HG03095 (cell line): ENCODE data around the gene DLG5.
"Not testable (repeated sequence)": the region's sequence is repeated elsewhere in the genome, so short reads cannot be mapped to it uniquely, and the experiment has no call there.

Experiments
- ATAC-seq: cut with Tn5 transposase; IDR thresholded peaks from one replicate; pipeline ENCODE4 v1.9.1; 2021; ENCODE audit warnings: moderate library complexity; ENCODE audit not compliant: unreplicated experiment

DLG5 gene

DNA sequence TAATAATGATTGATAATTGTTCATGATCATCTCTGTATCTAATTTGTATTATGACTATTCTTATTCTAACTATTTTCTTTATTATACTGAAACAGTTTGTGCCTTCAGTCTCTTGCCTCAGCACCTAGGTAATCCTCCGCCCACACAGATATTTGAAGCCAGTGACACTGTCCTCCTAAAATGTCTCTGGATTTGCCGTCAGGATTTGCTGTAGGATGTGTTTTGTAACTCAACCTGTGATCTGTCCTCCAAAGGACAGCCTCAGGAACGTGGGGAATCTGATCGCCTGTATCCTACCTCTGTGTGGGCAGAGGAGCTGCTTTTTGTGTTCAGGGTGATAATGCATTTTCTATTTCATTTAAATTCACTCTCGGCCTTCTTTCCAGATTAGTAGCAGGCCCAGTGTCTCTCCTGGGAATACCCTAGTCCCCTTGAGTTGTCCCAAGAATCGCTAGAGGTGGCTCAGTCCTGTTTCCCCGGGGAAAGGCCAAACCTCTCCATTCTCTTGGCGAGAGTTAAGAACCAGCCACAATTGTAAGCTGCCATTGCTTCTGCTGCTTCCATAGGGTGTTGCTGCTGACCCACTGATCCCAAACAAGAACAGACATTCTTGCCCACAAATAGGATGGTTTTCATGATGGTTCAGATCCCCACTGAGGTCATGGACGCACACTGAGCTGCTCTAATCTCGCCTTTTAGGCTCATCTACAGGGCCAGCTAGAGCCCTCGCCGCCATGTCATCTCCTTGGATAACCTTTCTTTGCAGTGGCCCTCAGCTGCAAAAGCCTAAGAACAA lies 152.7 kb downstream of the DLG5 start:
- ATAC-seq, result no peak

DNA sequence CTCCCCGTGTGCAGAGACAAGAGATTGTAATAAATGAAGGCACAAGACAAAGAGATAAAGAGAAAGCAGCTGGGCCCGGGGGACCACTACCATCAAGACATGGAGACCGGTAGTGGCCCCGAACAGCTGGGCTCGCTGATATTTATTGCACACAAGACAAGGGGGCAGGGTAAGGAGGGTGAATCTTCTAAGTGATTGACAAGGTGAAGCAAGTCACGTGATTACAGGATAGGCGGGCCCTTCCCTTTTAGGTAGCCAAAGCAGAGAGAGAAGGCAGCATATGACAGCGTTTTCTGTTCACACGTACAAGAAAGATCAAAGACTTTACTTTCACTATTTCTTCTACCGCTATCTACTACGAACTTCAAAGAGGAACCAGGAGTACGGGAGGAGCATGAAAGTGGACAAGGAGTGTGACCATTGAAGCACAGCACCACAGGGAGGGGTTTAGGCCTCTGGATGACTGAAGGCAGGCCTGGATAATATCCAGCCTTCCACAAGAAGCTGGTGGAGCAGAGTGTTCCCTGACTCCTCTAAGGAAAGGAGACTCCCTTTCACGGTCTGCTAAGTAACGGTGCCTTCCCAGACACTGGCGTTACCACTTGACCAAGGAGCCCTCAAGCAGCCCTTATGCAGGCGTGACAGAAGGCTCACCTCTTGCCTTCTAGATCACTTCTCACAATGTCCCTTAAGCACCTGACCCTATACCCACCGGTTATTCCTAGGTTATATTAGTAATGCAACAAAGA lies 153.5 kb downstream of the DLG5 start:
- not testable (repeated sequence) for ATAC-seq

DNA sequence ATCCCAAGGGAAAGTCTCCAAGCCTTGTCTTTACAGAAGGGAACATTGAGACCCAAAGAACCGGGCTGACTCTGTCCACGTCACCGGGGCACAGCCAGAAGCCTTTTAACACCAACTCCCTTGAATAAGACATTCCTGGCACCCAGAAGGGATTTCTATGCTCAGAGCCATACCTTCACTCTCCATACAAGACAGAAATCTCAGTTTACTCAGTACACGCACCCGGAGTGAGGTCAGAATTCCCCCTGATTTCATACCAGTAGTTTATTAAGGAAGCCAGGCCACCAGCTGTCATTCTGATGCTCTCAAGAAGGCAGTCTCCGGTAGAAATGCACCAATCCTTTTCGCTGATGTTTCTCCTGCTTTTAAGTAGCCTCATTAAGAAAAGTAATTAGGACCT lies 154.7 kb downstream of the DLG5 start:
- ATAC-seq, result no peak

DNA sequence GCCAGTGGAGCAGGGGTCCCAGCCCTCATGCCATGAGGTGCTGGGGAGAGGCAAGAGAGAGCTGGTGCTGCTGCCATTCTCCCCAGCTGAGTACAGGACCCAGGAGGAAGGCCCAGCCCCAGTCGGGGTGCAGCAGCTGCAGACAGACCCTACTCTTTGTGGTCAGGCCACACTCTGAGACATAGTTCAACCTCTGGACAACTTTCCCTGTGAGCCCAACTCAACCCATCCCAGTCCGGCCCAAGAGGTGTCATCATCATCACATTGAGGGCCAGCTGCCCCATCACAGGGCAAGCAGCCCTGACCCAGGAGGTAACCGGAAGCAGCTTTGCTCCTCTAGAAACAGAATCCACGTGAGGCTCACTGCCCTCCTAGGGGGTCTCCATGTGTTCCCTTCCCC lies 155.1 kb downstream of the DLG5 start:
- ATAC-seq, result no peak

DNA sequence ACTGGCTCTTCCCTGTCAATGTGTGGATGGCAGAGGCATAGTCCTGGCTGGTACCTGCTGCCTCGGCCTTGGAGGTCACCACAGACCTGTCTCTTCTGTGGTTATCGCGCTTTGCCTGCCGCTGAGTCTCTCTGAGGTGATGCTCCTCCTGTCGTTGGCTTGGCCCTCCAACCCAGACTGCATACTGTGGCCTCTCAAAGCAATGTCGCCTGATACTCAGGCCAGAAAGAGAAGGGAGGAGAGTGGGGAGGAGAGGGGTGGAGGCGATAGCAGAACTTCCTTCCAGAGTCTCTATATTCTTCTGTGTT lies 155.7 kb downstream of the DLG5 start:
- ATAC-seq, result no peak

DNA sequence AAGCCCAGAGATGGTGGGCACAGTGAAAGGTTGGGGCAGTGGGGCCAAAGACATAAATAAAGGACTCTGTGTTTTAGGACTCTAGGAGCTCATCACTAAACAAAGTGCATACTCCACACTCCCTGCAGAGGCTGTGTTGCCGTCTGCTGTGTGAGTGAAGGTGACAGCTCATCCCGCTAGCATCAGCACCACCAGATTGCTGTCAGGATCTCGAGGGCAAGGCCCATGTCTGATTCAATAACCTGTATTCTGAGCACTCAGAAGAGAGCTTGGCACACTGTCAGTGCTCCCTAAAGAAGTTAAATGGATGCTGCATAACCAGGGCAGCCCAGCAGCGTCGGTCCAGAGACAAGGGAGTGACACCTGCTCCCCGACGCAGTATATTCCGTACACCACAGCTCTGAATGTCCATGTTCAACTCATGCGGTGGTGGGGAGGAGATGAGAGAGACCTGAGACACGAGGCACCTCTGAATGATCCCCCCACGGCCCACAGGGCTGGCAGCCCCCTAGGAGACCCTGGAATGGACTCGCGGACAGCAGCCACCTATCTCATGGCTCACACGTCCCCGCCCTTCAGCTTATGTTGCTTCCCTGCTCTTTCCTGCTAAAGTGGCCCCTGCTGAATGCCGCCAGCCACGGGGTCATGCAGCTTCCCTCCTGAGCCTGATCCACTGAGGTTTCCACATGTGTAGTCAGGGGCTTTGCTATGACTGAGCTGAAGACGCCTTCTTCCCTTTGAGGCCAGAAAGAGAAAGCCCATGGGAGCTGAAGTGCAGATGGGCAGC lies 156.3 kb downstream of the DLG5 start:
- no peak for ATAC-seq

DNA sequence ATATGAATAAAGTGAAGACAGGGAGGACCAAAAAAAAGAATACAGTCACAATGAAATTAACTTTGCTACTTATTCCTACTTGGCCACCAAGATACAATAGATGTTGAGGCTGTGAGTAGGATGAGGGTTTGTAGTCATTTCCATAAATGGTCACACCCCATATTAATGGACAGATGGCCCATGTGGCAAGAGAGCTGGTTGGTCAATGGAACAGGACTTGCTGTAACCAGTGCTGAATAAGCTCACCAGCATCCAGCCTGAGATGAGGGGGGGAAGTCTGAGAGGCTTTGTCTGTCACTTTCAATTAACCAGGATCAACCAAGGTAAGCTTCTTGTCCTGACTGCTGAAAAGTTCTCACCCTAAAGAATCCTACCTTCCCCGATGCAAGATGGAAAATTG lies 158.5 kb downstream of the DLG5 start:
- no peak for ATAC-seq

DNA sequence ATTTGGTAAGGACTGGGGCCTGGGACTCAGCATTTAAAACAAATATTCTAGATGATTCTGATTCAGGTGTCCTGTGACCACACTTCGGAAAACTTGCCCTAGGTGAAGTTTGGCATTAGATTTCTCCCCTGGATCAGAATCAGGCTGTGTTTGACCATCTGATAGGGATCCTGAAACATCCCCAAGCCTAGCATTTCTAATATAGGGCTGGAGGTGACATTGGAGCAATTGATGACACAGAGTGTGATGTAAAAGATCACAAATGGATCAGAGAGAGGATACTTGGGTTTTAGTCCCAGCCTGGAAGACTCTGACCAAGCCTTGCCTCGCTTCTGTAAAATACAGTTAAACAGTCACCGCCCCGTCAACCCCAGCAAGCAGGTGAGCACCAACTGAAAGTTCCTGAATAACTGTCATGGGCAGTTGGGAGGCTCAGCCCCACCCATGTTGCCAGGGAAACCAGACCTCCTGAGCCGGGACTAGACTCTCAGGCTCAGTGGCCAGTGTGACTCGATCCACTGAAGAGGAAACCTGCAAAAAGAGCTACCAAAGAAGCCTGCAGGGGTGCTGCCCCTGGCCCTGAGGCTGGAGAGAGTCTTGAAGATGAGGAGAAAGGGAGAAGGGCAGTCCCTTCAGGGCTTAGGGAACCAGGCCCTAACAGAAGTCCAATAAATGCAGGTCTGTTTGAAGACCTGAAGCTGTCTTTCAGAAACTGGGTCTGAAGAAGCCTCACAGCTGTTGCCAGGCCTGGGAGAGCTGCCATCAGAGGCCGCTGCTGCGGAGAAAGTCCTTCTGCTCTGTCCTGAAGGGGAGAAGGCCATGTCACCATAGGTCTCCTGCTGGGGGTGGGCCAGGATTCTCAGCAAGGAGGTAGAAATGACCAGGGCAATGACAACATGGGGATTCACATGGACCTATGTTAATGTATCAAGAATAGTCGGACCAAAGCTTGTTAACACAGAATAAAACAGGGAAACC lies 162.8 kb downstream of the DLG5 start:
- no peak for ATAC-seq

DNA sequence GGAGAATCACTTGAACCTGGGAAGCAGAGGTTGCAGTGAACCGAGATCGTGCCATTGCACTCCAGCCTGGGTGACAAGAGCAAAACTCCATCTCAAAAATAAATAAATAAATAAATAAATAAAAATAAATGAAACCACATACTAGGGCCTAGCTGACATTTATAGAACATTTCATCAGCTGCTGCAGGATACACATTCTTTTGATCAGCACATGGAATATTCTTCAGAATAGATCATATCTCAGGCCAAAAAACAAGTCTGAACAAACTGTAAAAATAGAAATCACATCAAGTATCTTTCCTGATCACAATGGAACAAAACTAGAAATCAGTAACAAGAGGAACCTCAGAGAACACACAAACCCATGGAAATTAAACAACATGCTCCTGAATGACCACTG lies 168.1 kb downstream of the DLG5 start:
- ATAC-seq, result not testable (repeated sequence)

DNA sequence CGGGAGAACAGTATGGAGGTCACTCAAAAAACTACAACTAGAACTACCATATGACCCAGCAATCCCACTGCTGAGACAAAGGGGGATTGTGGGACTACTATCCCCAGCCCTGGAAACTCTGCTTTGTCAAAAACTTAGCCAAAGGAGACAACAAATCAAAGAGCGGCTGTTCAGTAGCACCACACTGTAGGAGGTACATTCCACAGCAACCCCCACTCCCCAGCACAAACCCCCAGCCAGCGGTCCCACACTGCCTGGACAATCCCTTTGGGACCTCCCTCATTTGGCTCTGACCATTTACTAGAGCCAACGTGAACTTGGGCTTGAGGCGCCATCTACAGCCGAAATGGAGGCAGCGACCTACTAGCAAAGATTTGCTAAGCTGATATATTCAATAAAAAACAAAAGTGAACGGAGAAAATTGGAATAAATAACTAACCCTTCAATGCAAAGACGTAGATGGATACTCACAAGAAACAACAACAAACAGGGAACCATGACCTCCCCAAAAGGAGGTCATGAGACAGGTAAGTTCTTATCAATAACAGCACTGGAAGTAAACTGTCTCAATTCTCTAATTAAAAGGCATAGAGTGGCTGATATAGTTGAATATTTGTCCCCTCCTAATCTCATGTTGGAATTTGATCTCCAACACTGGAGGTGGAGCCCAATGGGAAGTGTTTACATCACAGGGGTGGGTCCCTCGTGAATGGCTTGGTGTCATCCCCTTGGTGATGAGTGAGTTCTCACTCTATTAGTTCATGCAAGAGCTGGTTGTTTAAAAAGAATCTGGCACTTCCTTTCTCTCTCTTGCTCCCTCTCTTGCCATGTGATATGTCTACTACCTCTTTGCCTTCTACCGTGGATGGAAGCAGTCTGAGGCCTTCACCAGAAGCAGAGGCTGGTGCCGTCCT lies 170.0 kb downstream of the DLG5 start:
- ATAC-seq, result no peak

DNA sequence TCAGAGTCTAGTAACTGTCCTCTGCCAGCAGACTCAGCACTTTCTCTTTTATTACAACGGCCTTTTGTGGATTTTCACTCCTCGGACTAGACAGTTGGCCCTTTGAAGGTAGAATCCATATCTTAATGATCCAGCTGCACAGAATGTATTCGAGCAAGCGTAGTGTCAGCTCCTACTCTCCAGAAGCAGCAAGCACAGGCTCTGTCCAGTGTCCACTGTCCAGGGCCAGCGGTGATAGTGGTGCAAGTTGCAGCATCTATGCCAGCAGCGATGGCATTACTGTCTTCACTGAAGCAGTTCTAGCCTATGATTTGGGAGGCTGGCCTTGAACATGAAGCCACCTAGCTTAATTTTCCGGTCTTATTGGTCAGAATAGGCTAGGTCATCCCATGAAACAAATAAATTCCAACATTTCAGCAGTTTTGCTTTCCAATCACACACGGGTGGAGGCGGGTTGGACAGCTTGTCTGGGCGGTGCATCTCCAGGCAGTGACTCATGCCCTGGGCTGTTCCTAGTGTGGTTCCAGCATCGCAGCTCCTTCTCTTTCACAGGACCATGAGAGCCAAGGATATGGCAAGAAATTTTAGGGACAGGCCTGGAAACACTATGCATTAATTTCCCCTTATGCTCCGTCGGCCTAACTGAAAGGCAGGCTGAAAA lies 180.4 kb downstream of the DLG5 start:
- no peak for ATAC-seq

DNA sequence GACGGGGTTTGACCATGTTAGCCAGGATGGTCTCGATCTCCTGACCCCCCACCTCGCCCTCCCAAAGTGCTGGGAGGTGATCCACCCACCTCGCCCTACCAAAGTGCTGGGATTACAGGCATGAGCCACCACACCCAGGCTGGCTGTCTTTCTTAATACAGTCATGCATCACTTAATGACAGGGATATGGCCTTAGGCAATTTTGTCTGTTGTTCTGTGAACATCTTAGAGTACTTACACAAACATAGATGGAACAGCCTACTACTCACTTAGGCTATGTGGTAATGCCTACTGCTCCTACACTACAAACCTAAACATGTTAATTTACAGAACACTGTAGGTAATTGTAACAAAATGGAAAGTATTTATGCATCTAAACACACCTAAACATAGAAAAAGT lies 182.3 kb downstream of the DLG5 start:
- ATAC-seq, result no peak

DNA sequence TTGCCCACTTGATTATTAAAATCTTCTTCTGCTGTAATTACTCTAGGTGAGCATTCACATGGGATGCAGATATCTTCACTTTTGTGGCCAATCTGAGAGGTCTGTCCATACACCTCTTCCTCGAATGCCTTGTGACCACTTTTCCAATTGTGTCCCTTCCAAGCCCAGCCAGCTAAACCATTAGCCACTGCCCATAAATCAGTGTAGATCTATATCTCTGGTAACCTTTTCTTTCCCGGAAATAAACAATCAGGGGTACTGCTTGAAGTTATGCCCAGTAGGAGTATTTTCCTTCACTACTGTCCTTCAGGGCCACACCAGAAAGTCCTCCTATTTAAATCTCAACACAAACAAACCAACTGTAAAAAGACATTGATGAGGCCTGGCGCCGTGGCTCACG lies 184.4 kb downstream of the DLG5 start:
- ATAC-seq, result no peak

DNA sequence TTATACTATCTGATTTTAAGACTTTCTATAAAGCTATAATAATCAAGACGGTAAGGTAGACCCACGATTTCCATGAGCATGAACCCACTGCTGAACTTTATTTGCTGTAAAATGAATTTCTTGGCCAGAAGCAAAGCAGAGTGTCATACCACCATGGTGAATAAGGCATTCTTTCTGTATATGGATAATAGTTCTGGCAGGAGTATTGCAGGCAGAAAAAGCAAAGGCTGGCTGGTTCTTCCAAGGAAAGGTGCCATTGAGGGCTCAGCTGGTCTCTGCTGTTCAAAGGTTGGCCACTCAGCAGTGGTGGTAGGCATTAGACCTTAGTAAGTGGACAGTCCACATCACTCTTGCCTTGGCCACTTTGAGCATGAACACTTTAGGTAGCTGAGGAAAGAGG lies 184.8 kb downstream of the DLG5 start:
- ATAC-seq, result no peak
